Endometrium (tissue), 2 donors: ENCODE results near the gene NAT16.
"Not testable (repeated sequence)": the region's sequence is repeated elsewhere in the genome, so short reads cannot be mapped to it uniquely, and the experiment has no call there.

Source experiments
- FAIRE-seq: peaks from 2 replicates; lab custom pipeline; 2012; peaks lifted over from hg19 to GRCh38; lab: Jason Lieb, UNC
- donor health status: control.
- donor health status: control.

Gene NAT16

DNA sequence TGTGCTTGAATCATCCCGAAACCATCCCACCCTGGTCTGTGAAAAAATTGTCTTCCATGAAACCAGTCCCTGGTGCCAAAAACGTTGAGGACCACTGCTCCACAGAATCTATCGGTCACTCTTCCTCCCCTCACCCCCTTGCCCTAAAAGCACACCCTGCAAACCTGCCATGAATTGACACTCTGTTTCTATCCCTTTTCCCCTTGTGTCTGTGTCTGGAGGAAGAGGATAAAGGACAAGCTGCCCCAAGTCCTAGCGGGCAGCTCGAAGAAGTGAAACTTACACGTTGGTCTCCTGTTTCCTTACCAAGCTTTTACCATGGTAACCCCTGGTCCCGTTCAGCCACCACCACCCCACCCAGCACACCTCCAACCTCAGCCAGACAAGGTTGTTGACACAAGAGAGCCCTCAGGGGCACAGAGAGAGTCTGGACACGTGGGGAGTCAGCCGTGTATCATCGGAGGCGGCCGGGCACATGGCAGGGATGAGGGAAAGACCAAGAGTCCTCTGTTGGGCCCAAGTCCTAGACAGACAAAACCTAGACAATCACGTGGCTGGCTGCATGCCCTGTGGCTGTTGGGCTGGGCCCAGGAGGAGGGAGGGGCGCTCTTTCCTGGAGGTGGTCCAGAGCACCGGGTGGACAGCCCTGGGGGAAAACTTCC is 54.0 kb downstream of the NAT16 start:
- FAIRE-seq: no peak

DNA sequence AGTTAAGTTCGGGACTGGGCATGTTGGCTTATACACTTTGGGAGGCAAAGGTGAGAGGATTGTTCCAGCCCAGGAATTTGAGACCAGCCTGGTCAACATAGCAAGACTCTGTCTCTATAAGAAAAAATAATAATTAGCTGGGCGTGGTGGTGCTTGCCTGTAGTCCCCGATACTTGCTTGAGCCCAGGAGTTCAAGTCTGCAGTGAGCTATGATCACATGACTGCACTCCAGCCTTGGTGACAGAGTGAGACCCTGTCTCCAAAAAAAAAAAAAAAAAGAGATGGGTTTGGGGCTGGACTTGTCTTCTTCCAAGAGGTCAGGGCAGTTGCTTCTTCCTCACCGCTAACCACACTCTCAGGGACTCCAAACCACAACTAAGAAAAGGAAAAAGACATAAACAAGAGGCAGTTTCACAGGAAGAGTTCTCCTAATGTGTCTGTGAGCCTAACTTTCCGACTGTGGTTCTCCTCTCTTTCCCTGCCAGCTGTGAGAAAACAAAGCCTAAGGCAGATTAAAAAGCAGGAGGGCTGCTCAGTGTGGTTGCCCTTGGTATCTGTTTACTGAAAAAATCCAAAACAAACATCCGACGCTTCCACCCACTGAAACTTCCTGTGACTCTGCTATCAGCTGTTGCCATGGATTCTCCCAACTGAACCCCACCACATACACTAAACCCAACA is 55.6 kb downstream of the NAT16 start:
- no peak for FAIRE-seq

DNA sequence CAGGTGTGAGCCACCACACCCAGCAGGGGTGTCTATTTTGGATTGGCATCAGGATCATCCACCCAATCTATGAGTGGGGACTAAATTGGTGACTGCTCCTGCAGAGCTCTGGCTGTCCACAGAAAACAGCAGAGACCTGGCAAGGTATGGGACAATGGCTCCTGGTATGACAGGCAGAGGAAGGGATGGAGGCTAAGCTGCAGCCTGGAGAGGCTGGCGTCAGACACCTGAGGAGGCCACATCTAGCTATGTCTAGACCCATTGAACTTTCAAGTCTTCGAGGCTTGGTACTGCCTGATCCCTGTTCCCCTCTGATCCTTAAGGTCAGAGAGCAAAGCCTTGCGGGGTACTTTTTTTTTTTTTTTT is 56.4 kb downstream of the NAT16 start:
- no peak for FAIRE-seq

DNA sequence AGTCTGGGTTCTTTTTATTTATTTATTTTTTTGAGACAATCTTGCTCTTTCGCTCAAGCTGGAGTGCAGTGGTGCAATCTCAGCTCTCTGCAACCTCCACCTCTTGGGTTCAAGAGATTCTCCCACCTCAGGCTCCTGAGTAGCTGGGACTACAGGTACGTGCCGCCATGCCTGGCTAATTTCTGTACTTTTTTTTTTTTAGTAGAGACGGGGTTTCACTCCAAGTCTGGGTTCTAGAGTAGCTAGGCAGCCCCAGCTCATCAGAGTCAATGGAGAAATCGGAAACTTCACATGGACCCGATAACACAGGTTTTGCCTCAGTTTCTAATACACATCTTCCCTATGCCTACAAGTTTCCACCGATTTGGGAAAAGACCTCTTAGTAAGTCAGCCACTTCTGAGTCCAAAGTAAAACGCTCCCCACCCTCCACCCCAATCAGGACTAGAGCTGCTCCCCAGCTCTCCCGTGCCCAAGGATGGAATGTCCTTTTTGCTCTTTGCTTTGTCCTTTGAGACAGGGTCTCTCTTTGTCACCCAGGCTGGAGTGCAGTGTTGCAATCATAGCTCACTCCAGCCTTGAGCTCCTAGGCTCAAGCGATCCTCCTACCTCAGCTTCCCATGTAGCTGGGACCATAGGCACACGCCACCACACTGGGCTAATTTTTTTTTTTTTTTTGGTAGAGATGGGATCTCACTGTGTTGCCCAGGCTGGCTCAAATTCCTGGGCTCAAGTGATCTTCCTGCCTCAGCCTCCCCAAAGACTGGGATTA is 57.0 kb downstream of the NAT16 start:
- no peak for FAIRE-seq

DNA sequence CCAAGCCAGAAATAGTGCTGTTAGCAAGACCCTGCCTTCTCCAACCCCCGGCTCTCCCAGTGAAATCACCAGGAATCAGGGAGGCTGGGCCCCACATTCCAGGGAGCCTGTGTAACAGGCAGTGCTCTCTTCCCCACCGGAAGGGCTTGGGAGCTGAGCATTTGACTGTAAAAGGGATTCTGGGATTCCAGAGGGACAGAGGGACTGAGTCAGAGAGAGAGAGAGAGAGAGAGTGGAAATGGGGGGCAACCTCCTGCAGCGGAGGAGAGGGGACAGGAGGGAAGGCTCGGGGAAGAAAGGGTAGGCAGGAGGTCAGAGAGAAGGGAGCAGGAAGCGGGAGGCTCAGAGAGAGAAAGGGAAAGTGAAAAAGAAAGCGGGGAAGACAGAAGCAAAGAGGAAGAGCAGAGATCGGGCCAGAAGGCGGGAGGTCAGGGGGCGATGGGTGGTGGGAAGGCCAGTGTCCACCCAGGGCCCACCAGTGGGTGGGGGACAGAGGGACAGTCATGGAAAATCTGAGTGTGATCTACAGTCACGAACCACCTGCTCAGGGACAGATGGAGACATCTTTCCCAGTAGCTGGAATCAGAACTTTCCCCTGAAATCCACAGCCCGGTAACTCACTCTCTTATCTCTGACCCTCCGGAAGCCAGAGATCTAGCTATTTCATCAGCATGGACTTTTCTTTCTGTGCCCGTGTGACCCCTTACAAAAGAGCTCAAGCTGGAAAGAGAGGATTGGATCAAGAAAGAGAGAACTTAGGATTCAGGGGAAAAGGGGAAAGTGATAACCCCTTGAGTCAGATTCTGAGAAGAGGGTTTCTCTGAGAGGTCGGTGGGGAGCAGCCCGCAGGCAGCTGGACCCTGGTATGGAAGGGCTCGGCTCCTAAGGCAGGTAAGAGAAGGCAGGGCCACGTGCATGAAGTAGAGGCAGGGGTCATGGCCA is 57.8 kb downstream of the NAT16 start:
- no peak for FAIRE-seq

DNA sequence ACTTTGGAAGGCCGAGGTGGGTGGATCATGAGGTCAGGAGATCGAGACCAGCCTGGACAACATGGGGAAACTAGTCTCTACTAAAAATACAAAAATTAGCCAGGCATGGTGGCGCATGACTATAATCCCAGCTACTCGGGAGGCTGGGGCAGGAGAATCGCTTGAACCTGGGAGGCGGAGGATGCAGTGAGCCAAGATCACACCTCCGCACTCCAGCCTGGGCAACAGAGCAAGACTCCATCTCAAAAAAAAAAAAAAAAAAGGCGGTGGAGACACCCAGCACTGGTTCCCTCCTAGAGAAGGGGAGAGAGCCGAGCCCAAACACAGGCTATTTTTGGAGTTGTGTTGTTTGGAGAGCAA is 58.5 kb downstream of the NAT16 start:
- FAIRE-seq: not testable (repeated sequence)
